ENCODE measurements around the gene DHX29.
A peak's percentile ranks its signal among the peaks of the same experiment; 100 is the strongest.

Gene DHX29

GRCh38 chr5:55308254-55308836, 851 bp upstream of the DHX29 start:
- no peak for DNase-seq

GRCh38 chr5:55306641-55307382, 682 bp downstream of the DHX29 start:
- DNase-seq: no peak

GRCh38 chr5:55305345-55305744, 2.1 kb downstream of the DHX29 start:
- DNase-seq: no peak

- no peak for DNase-seq
Measured at GRCh38 chr5:55304584-55304983, 2.9 kb downstream of the DHX29 start.

- no peak for DNase-seq
Measured at GRCh38 chr5:55303238-55303690, 4.2 kb downstream of the DHX29 start.

GRCh38 chr5:55300890-55301289, 6.6 kb downstream of the DHX29 start:
- DNase-seq: no peak

GRCh38 chr5:55294935-55295334, 12.6 kb downstream of the DHX29 start:
- no peak for DNase-seq

GRCh38 chr5:55290991-55291390, 16.5 kb downstream of the DHX29 start:
- DNase-seq: no peak

- no peak for DNase-seq
Measured at GRCh38 chr5:55289808-55290207, 17.7 kb downstream of the DHX29 start.

- DNase-seq: no peak
Measured at GRCh38 chr5:55286411-55286933, 21.0 kb downstream of the DHX29 start.

- DNase-seq: no peak
Measured at GRCh38 chr5:55278778-55279177, 28.7 kb downstream of the DHX29 start.

- no peak for DNase-seq
Measured at GRCh38 chr5:55276771-55277170, 30.7 kb downstream of the DHX29 start.

- no peak for DNase-seq
Measured at GRCh38 chr5:55258339-55258738, 49.2 kb downstream of the DHX29 start.

- no peak for DNase-seq
Measured at GRCh38 chr5:55254802-55255201, 52.7 kb downstream of the DHX29 start.

- DNase-seq: no peak
Measured at GRCh38 chr5:55250064-55250463, 57.4 kb downstream of the DHX29 start.

GRCh38 chr5:55241746-55242145, 65.7 kb downstream of the DHX29 start:
- no peak for DNase-seq

- DNase-seq: peak; percentile 8
Measured at GRCh38 chr5:55236800-55237199, 70.7 kb downstream of the DHX29 start.

- DNase-seq: peak; percentile 79
Measured at GRCh38 chr5:55234121-55234700, 73.3 kb downstream of the DHX29 start.

- peak; percentile 91 for DNase-seq
Measured at GRCh38 chr5:55232985-55233928, 74.2 kb downstream of the DHX29 start, which contains the start of gene CCNO. CCNO (minus strand) TSS chr5:55233608; CDS start chr5:55233523, 85 bp downstream.

GRCh38 chr5:55232271-55232984, 75.1 kb downstream of the DHX29 start:
- peak; percentile 76 for DNase-seq

GRCh38 chr5:55231919-55232270, 75.6 kb downstream of the DHX29 start:
- DNase-seq: peak; percentile 75
